ENCODE data around the gene NAA35. TPM values are rescaled to one million over a fixed set of nuclear protein-coding genes. Genes with fewer than 3 reads are reported as not detected.

Gene NAA35
- total and polyA plus RNA-seq, 2 experiments from 2014 or later: 29.2 to 31.6 TPM

- Mint-ChIP-seq H3K9me3 (no peaks in the 10 kb centered on the region), H3K36me3 (ENCODE audit: low read depth) (no peaks in the 10 kb centered on the region; the same call in 2 of the 3 replicates), H3K4me3 (no peak overlapping the region), H3K27me3 (ENCODE audit: insufficient read depth, low read depth, poor library complexity) (peaks cover 2% of the 10 kb centered on the region), H3K27ac (no peak overlapping the region; the same call in 1 of the 2 replicates), H3K4me1 (no peaks in the 10 kb centered on the region; the same call in 2 of the 3 replicates)
- Histone ChIP-seq H3K36me3 (ENCODE audit: insufficient read depth) (no peaks in the 10 kb centered on the region; the same call in 1 of the 2 replicates), H3K27me3 (ENCODE audit: insufficient read depth) (no peaks in the 10 kb centered on the region), H2AFZ (no peak overlapping the region), H3K4me2 (no peak overlapping the region), H3F3A (replicated peaks; ENCODE audit: low read depth) (no peaks in the 10 kb centered on the region), H3K79me2 (replicated peaks; ENCODE audit: insufficient read depth) (no peaks in the 10 kb centered on the region), H4K20me1 (replicated peaks; ENCODE audit: insufficient read depth) (peaks cover 4% of the 10 kb centered on the region; the same call in 1 of the 2 replicates), H3K4me1 (ENCODE audit: insufficient read depth) (no peaks in the 10 kb centered on the region), H3K9me2 (ENCODE audit: insufficient read depth) (no peaks in the 10 kb centered on the region), H3K27ac (ENCODE audit: low read depth) (no peak overlapping the region), H3K4me3 (no peak overlapping the region)
- TF ChIP-seq ETS1 (IDR thresholded peaks at IDR 0.05): no peak
- no peak for TF ChIP-seq REST (IDR thresholded peaks at IDR 0.05; ENCODE audit: unreplicated experiment)
- TF ChIP-seq STAT1 (IDR thresholded peaks at IDR 0.05; ENCODE audit: unreplicated experiment): no peak
- no peak for DNase-seq (ENCODE audit: low spot score)
- peak; percentile 30; the same call in 1 of the 3 replicates for ATAC-seq
Measured at GRCh38 chr9:86046071-86046636, 105.2 kb downstream of the NAA35 start.

- no peaks in the 10 kb centered on the region for H3K9me2 ChIP-seq (ENCODE audit: insufficient read depth)
- Mint-ChIP-seq H3K4me1 (no peaks in the 10 kb centered on the region; the same call in 2 of the 3 replicates), H3K9me3 (no peaks in the 10 kb centered on the region), H3K27ac (peak overlapping the region; percentile 36), H3K36me3 (ENCODE audit: low read depth) (no peaks in the 10 kb centered on the region; the same call in 2 of the 3 replicates), H3K27me3 (ENCODE audit: insufficient read depth, low read depth, poor library complexity) (no peaks in the 10 kb centered on the region), H3K4me3 (no peak overlapping the region)
- peaks cover 4% of the 10 kb centered on the region; the same call in 1 of the 2 replicates for H4K20me1 ChIP-seq (replicated peaks; ENCODE audit: insufficient read depth)
- no peaks in the 10 kb centered on the region for H3K79me2 ChIP-seq (replicated peaks; ENCODE audit: insufficient read depth)
- H3K27ac ChIP-seq (ENCODE audit: low read depth): no peak overlapping the region
- no peaks in the 10 kb centered on the region for H3K27me3 ChIP-seq (ENCODE audit: insufficient read depth)
- no peak overlapping the region for H3K4me2 ChIP-seq
- no peaks in the 10 kb centered on the region for H3F3A ChIP-seq (replicated peaks; ENCODE audit: low read depth)
- ATAC-seq: peak; percentile 66
- H3K4me3 ChIP-seq: no peak overlapping the region
- H3K4me1 ChIP-seq (ENCODE audit: insufficient read depth): no peaks in the 10 kb centered on the region
- no peaks in the 10 kb centered on the region; the same call in 1 of the 2 replicates for H3K36me3 ChIP-seq (ENCODE audit: insufficient read depth)
- DNase-seq (ENCODE audit: low spot score): no peak
- H2AFZ ChIP-seq: no peak overlapping the region
- TF ChIP-seq EZH2 (IDR thresholded peaks at IDR 0.05; ENCODE audit: low read depth, unreplicated experiment): no peak
- TF ChIP-seq REST (IDR thresholded peaks at IDR 0.05; ENCODE audit: unreplicated experiment): no peak
- no peak for TF ChIP-seq POLR2AphosphoS5 (IDR thresholded peaks at IDR 0.05; ENCODE audit: low read depth)
- TF ChIP-seq CREB1 (CRISPR knock-in tag; IDR thresholded peaks at IDR 0.05; ENCODE audit: low read depth): no peak
- TF ChIP-seq ZNF114 (CRISPR knock-in tag; IDR thresholded peaks at IDR 0.05): no peak
- TF ChIP-seq EZH2phosphoT487 (IDR thresholded peaks at IDR 0.05; ENCODE audit: unreplicated experiment): no peak
- no peak for TF ChIP-seq JUNB (IDR thresholded peaks at IDR 0.05; ENCODE audit: unreplicated experiment)
- no peak for TF ChIP-seq ETS1 (IDR thresholded peaks at IDR 0.05)
Measured at GRCh38 chr9:86046930-86047341, 106.0 kb downstream of the NAA35 start.

All from GM23338 (cell line).